ENCODE data around the gene DENND2D.

The DENND2D gene

DNA sequence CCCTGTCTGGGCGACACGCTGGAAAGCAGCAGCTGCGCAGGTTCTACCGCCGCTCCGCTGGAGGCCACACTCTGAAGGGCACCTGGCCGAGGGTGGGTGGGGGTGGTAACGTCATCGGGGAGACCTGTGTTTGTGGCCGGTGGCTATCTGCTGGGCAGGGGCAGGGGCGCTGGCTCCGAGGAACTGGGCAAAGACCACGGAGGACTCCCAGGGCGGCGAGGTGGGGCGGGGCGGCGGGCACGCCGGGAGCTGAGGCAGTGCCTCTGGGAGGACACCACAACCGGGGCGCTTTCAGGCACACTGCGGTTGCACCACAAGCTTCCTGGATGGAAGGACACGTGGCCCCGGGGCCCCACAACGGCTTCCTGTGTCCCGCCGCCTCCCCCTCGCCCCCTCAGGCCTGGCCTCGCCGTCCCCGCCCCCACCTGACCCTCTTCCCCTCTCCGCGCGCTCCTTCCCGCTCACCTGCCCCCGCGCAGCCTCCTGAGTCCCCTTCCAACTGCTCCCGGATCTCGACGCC lies 3.3 kb upstream of the DENND2D start:
- peak; percentile 41 for ATAC-seq
- TF ChIP-seq OSR1 (CRISPR knock-in tag; IDR thresholded peaks at IDR 0.05) (no peak), ZFP3 (CRISPR knock-in tag; IDR thresholded peaks at IDR 0.05) (no peak), PPARA (CRISPR knock-in tag; IDR thresholded peaks at IDR 0.05; ENCODE audit: borderline replicate concordance) (no peak), BACH2 (CRISPR knock-in tag; IDR thresholded peaks at IDR 0.05; ENCODE audit: borderline replicate concordance) (no peak), GLIS3 (CRISPR knock-in tag; IDR thresholded peaks at IDR 0.05) (no peak), TOX (CRISPR knock-in tag; IDR thresholded peaks at IDR 0.05; ENCODE audit: borderline replicate concordance) (no peak), TCF4 (CRISPR knock-in tag; IDR thresholded peaks at IDR 0.05; ENCODE audit: borderline replicate concordance) (no peak), ISL1 (CRISPR knock-in tag; IDR thresholded peaks at IDR 0.05) (no peak), ZNF8 (CRISPR knock-in tag; IDR thresholded peaks at IDR 0.05) (no peak), ZNF565 (CRISPR knock-in tag; conservative IDR thresholded peaks at IDR 0.05; ENCODE audit: low read depth) (no peak), TSHZ2 (CRISPR knock-in tag; IDR thresholded peaks at IDR 0.05) (no peak), ZC3H10 (CRISPR knock-in tag; IDR thresholded peaks at IDR 0.05) (no peak)
- TF ChIP-seq, protein P1, sequence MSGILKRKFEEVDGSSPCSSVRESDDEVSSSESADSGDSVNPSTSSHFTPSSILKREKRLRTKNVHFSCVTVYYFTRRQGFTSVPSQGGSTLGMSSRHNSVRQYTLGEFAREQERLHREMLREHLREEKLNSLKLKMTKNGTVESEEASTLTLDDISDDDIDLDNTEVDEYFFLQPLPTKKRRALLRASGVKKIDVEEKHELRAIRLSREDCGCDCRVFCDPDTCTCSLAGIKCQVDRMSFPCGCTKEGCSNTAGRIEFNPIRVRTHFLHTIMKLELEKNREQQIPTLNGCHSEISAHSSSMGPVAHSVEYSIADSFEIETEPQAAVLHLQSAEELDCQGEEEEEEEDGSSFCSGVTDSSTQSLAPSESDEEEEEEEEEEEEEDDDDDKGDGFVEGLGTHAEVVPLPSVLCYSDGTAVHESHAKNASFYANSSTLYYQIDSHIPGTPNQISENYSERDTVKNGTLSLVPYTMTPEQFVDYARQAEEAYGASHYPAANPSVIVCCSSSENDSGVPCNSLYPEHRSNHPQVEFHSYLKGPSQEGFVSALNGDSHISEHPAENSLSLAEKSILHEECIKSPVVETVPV (CRISPR knock-in tag; IDR thresholded peaks at IDR 0.05): no peak
- TF ChIP-seq, protein P2, sequence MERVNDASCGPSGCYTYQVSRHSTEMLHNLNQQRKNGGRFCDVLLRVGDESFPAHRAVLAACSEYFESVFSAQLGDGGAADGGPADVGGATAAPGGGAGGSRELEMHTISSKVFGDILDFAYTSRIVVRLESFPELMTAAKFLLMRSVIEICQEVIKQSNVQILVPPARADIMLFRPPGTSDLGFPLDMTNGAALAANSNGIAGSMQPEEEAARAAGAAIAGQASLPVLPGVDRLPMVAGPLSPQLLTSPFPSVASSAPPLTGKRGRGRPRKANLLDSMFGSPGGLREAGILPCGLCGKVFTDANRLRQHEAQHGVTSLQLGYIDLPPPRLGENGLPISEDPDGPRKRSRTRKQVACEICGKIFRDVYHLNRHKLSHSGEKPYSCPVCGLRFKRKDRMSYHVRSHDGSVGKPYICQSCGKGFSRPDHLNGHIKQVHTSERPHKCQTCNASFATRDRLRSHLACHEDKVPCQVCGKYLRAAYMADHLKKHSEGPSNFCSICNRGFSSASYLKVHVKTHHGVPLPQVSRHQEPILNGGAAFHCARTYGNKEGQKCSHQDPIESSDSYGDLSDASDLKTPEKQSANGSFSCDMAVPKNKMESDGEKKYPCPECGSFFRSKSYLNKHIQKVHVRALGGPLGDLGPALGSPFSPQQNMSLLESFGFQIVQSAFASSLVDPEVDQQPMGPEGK (CRISPR knock-in tag; IDR thresholded peaks at IDR 0.05; ENCODE audit: borderline replicate concordance): no peak

- no peak for ATAC-seq
- TF ChIP-seq ZC3H10 (CRISPR knock-in tag; IDR thresholded peaks at IDR 0.05) (no peak), ZNF565 (CRISPR knock-in tag; conservative IDR thresholded peaks at IDR 0.05; ENCODE audit: low read depth) (no peak), GLIS3 (CRISPR knock-in tag; IDR thresholded peaks at IDR 0.05) (no peak), BACH2 (CRISPR knock-in tag; IDR thresholded peaks at IDR 0.05; ENCODE audit: borderline replicate concordance) (no peak), ZNF70 (CRISPR knock-in tag; IDR thresholded peaks at IDR 0.05) (no peak), RARB (CRISPR knock-in tag; IDR thresholded peaks at IDR 0.05) (no peak), PPARA (CRISPR knock-in tag; IDR thresholded peaks at IDR 0.05; ENCODE audit: borderline replicate concordance) (no peak), TCF4 (CRISPR knock-in tag; IDR thresholded peaks at IDR 0.05; ENCODE audit: borderline replicate concordance) (no peak), ZNF8 (CRISPR knock-in tag; IDR thresholded peaks at IDR 0.05) (no peak), SNAI2 (CRISPR knock-in tag; IDR thresholded peaks at IDR 0.05) (no peak), ISL1 (CRISPR knock-in tag; IDR thresholded peaks at IDR 0.05) (no peak), ZFP3 (CRISPR knock-in tag; IDR thresholded peaks at IDR 0.05) (no peak), TOX (CRISPR knock-in tag; IDR thresholded peaks at IDR 0.05; ENCODE audit: borderline replicate concordance) (no peak), ESRRG (CRISPR knock-in tag; IDR thresholded peaks at IDR 0.05) (no peak), OSR1 (CRISPR knock-in tag; IDR thresholded peaks at IDR 0.05) (no peak)
- TF ChIP-seq, protein P1 (CRISPR knock-in tag; IDR thresholded peaks at IDR 0.05): no peak
- TF ChIP-seq, protein P2 (CRISPR knock-in tag; IDR thresholded peaks at IDR 0.05; ENCODE audit: borderline replicate concordance): no peak
- TF ChIP-seq, protein P3, sequence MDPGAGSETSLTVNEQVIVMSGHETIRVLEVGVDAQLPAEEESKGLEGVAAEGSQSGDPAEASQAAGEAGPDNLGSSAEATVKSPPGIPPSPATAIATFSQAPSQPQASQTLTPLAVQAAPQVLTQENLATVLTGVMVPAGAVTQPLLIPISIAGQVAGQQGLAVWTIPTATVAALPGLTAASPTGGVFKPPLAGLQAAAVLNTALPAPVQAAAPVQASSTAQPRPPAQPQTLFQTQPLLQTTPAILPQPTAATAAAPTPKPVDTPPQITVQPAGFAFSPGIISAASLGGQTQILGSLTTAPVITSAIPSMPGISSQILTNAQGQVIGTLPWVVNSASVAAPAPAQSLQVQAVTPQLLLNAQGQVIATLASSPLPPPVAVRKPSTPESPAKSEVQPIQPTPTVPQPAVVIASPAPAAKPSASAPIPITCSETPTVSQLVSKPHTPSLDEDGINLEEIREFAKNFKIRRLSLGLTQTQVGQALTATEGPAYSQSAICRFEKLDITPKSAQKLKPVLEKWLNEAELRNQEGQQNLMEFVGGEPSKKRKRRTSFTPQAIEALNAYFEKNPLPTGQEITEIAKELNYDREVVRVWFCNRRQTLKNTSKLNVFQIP (CRISPR knock-in tag; IDR thresholded peaks at IDR 0.05; ENCODE audit: borderline replicate concordance, low read depth): no peak
Observed at GRCh38 chr1:111202707-111203623, 2.5 kb upstream of the DENND2D start.
